Upper lobe of left lung (tissue), 6 donors: ENCODE measurements around the gene KIAA1958. TPM values are rescaled to one million over a fixed set of nuclear protein-coding genes. Genes with fewer than 3 reads are reported as not detected.

Experiments
- ATAC-seq, 2 donors: fragments of 200-7000 bp; cut with Tn5 transposase; one replicate each; pipeline ENCODE4 v1.9.1; 2022; ENCODE audit warnings: mild to moderate bottlenecking in 2 of 2, moderate library complexity in 2 of 2; ENCODE audit not compliant: low FRiP score in 2 of 2
- DNase-seq, 2 donors: peaks; one replicate each; pipeline ENCODE4 v3.0.0-alpha.2; 2019 to 2020
- H3K27ac ChIP-seq, 4 donors: fragments of 200-600 bp; sonication (generic); one replicate each; pipeline ENCODE4 v1.5.1; 2016 to 2019
- H3K27me3 ChIP-seq, 4 donors: fragments of 200-600 bp; sonication (generic); one replicate each; pipeline ENCODE4 v1.5.1; 2017 to 2019
- H3K36me3 ChIP-seq, 4 donors: fragments of 200-600 bp; sonication (generic); one replicate each; pipeline ENCODE4 v1.5.1; 2016 to 2019
- H3K4me1 ChIP-seq, 4 donors: fragments of 200-600 bp; sonication (generic); one replicate each; pipeline ENCODE4 v1.5.1; 2018 to 2019
- H3K4me3 ChIP-seq, 4 donors: fragments of 200-600 bp; sonication (generic); one replicate each; pipeline ENCODE4 v1.5.1; 2017 to 2019; ENCODE audit warnings: mild to moderate bottlenecking in 2 of 4, moderate library complexity in 1 of 4
- H3K9me3 ChIP-seq, 4 donors: fragments of 200-600 bp; sonication (generic); one replicate each; pipeline ENCODE4 v1.5.1; 2018 to 2019
- CTCF ChIP-seq, 6 experiments: fragments of 450-650 bp in 4 of 6; fragments of 200-600 bp in 2 of 6; sonication (generic) in 2 of 6; IDR thresholded peaks; one replicate each; pipeline ENCODE4 v1.5.1; 2016 to 2019; ENCODE audit warnings: antibody characterized with exemption in 6 of 6
- EP300 ChIP-seq, 4 donors: sonication (generic); formaldehyde crosslinking; IDR thresholded peaks; one replicate each; pipeline ENCODE4 v1.5.1; 2017; ENCODE audit warnings: antibody characterized with exemption in 4 of 4, control low read depth in 2 of 4
- POLR2A ChIP-seq, 4 donors: fragments of 450-650 bp; IDR thresholded peaks; one replicate each; pipeline ENCODE4 v1.5.1; 2016 to 2017; ENCODE audit warnings: antibody characterized with exemption in 4 of 4, mild to moderate bottlenecking in 2 of 4
- POLR2AphosphoS5 ChIP-seq, 2 donors: sonication (generic); formaldehyde crosslinking; IDR thresholded peaks; one replicate each; pipeline ENCODE4 v1.5.1; 2017; ENCODE audit warnings: antibody characterized with exemption in 2 of 2
- WGBS, 2 donors: methylation state at CpG; one replicate each; pipeline ENCODE4 v1.1.5; 2017 to 2018; 5-methylcytosine and 5-hydroxymethylcytosine counted together
- total RNA-seq, 6 donors: library from RNA; depleted of rRNA in 4 of 6; stranded (reverse); fragments of >200 nt in 4 of 6; gene quantifications; one replicate each; pipeline versions ENCODE4 v1.1.0 to v1.2.1, GENCODE V29; 2016 to 2021
- donor health status: DM: no; HTN: no; CAD: no; lungs with moderate emphysema.
- donor health status: DM: no; HTN: yes; CAD: no; lungs with severe emphysema.

The KIAA1958 gene
- total RNA-seq, 6 donors from 2014 or later: 9.2 to 21.1 (median 14.2) TPM

GRCh38 chr9:112699230-112699629 is 212.6 kb downstream of the KIAA1958 start:
- Histone ChIP-seq H3K27ac (no peak overlapping the region), H3K9me3 (no peaks in the 10 kb centered on the region), H3K4me3 (no peak overlapping the region), H3K36me3 (peaks cover 0 to 28% (median 5%) of the 10 kb centered on the region in 4 donors), H3K4me1 (no peaks in the 10 kb centered on the region), H3K27me3 (no peaks in the 10 kb centered on the region)
- DNase-seq (no peak), ATAC-seq (no peak)
- no peak for TF ChIP-seq POLR2A (IDR thresholded peaks at IDR 0.05)
- TF ChIP-seq EP300 (IDR thresholded peaks at IDR 0.05): no peak
- TF ChIP-seq POLR2AphosphoS5 (IDR thresholded peaks at IDR 0.05): no peak
- WGBS, 2 donors: 83 to 85% methylated on average over 5 of the region's 5 CpGs

GRCh38 chr9:112700085-112700484 is 213.5 kb downstream of the KIAA1958 start:
- H3K4me1 ChIP-seq: no peaks in the 10 kb centered on the region
- no peak overlapping the region for H3K4me3 ChIP-seq
- no peaks in the 10 kb centered on the region for H3K27me3 ChIP-seq
- no peak overlapping the region for H3K27ac ChIP-seq
- TF ChIP-seq EP300 (IDR thresholded peaks at IDR 0.05): no peak
- no peak for TF ChIP-seq POLR2AphosphoS5 (IDR thresholded peaks at IDR 0.05)
- no peak for TF ChIP-seq POLR2A (IDR thresholded peaks at IDR 0.05)
- TF ChIP-seq CTCF (IDR thresholded peaks at IDR 0.05): no peak
- H3K9me3 ChIP-seq: no peaks in the 10 kb centered on the region
- ATAC-seq (no peak), DNase-seq (no peak)
- peaks cover 0 to 28% (median 5%) of the 10 kb centered on the region in 4 donors for H3K36me3 ChIP-seq

GRCh38 chr9:112703304-112703703 is 216.7 kb downstream of the KIAA1958 start:
- H3K9me3 ChIP-seq: no peaks in the 10 kb centered on the region
- no peak overlapping the region for H3K27ac ChIP-seq
- H3K36me3 ChIP-seq: peaks cover 0 to 15% (median 3%) of the 10 kb centered on the region in 4 donors
- ATAC-seq (no peak), DNase-seq (no peak)
- peaks cover 0 to 5% (median 2%) of the 10 kb centered on the region in 4 donors for H3K4me1 ChIP-seq
- TF ChIP-seq POLR2AphosphoS5 (IDR thresholded peaks at IDR 0.05): no peak
- no peak for TF ChIP-seq CTCF (IDR thresholded peaks at IDR 0.05)
- TF ChIP-seq EP300 (IDR thresholded peaks at IDR 0.05): no peak
- TF ChIP-seq POLR2A (IDR thresholded peaks at IDR 0.05): no peak
- WGBS, 2 donors: 89 to 93% methylated on average over 2 of the region's 2 CpGs
- H3K4me3 ChIP-seq: no peak overlapping the region
- no peaks in the 10 kb centered on the region for H3K27me3 ChIP-seq

- peaks cover 0 to 5% (median 3%) of the 10 kb centered on the region in 4 donors for H3K4me1 ChIP-seq
- 48 to 51% methylated on average over 6 of the region's 6 CpGs for WGBS, 2 donors
- H3K27me3 ChIP-seq: no peaks in the 10 kb centered on the region
- no peaks in the 10 kb centered on the region for H3K9me3 ChIP-seq
- no peak overlapping the region for H3K27ac ChIP-seq
- H3K36me3 ChIP-seq: peaks cover 0 to 3% (median 1%) of the 10 kb centered on the region in 4 donors
- TF ChIP-seq POLR2AphosphoS5 (IDR thresholded peaks at IDR 0.05) (no peak), CTCF (IDR thresholded peaks at IDR 0.05) (peak in 5 of 6 experiments; percentile 17 to 46 (median 38)), EP300 (IDR thresholded peaks at IDR 0.05) (no peak), POLR2A (IDR thresholded peaks at IDR 0.05) (no peak)
- DNase-seq: peak in 1 of 2 donors; percentile 36
- no peak overlapping the region for H3K4me3 ChIP-seq
- peak in 1 of 2 donors; percentile 68 for ATAC-seq
Observed at GRCh38 chr9:112705768-112706427, 219.3 kb downstream of the KIAA1958 start.

- no peaks in the 10 kb centered on the region for H3K9me3 ChIP-seq
- DNase-seq (no peak), ATAC-seq (no peak)
- no peak overlapping the region for H3K27ac ChIP-seq
- WGBS, 2 donors: 74 to 79% methylated on average over 7 of the region's 7 CpGs
- no peaks in the 10 kb centered on the region for H3K27me3 ChIP-seq
- H3K4me3 ChIP-seq: no peak overlapping the region
- TF ChIP-seq CTCF (IDR thresholded peaks at IDR 0.05) (peak in 2 of 6 experiments; percentile 19 to 33), EP300 (IDR thresholded peaks at IDR 0.05) (no peak), POLR2A (IDR thresholded peaks at IDR 0.05) (no peak), POLR2AphosphoS5 (IDR thresholded peaks at IDR 0.05) (no peak)
- peaks cover 0 to 7% (median 3%) of the 10 kb centered on the region in 4 donors for H3K4me1 ChIP-seq
- H3K36me3 ChIP-seq: peaks cover 0 to 9% (median 0%) of the 10 kb centered on the region in 4 donors
Observed at GRCh38 chr9:112711050-112711689, 224.5 kb downstream of the KIAA1958 start.
